MM.1S (cell line): Measurements from ENCODE around the gene PTPRR.

ENCODE experiments used
- EZH2 ChIP-seq: fragments of 300-600 bp; sonication (generic); optimal IDR thresholded peaks from 2 replicates; pipeline ENCODE3; 2017; ENCODE audit warnings: low read depth, mild to moderate bottlenecking, antibody characterized with exemption, low read length, mixed read lengths
- EZH2phosphoT487 ChIP-seq: fragments of 300-600 bp; sonication (generic); IDR thresholded peaks from 2 replicates; pipeline ENCODE4 v1.6.1; 2018; ENCODE audit warnings: antibody characterized with exemption, low read length
- TF ChIP-seq, protein P1 (sequence below): fragments of 300-600 bp; sonication (generic); IDR thresholded peaks from 2 replicates; pipeline ENCODE4 v1.5.1; 2016; ENCODE audit warnings: antibody characterized with exemption, low read length, mixed read lengths

DNA sequence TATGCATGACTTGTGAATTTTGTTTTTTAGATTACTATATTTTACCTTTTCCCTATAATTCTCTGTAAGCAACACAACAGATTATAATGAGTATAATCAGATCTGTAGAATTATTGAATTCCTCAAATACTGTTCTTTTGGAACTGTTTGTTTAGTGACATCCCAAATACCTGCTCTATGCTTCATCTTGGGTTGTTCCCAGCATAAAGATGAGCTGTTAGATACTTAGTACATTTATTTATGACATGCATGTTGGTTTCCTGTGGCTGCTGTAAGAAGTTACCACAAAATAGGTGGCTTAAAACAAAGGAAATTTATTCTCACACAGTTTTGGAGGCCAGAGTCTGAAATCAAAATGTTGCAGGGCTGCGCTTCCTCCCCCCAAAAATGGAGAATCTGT is 78.4 kb downstream of the PTPRR start:
- TF ChIP-seq, protein P1, sequence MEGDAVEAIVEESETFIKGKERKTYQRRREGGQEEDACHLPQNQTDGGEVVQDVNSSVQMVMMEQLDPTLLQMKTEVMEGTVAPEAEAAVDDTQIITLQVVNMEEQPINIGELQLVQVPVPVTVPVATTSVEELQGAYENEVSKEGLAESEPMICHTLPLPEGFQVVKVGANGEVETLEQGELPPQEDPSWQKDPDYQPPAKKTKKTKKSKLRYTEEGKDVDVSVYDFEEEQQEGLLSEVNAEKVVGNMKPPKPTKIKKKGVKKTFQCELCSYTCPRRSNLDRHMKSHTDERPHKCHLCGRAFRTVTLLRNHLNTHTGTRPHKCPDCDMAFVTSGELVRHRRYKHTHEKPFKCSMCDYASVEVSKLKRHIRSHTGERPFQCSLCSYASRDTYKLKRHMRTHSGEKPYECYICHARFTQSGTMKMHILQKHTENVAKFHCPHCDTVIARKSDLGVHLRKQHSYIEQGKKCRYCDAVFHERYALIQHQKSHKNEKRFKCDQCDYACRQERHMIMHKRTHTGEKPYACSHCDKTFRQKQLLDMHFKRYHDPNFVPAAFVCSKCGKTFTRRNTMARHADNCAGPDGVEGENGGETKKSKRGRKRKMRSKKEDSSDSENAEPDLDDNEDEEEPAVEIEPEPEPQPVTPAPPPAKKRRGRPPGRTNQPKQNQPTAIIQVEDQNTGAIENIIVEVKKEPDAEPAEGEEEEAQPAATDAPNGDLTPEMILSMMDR, result no peak
- TF ChIP-seq EZH2phosphoT487 (no peak), EZH2 (no peak)
